GM15510 (cell line): ENCODE measurements around the gene NCBP3.

Source experiments
- POLR2A ChIP-seq: IDR thresholded peaks from 3 replicates; pipeline ENCODE4 v1.6.1; 2011; ENCODE audit warnings: borderline replicate concordance; ENCODE audit not compliant: insufficient read length; ENCODE audit errors: extremely low read depth

Gene NCBP3

DNA sequence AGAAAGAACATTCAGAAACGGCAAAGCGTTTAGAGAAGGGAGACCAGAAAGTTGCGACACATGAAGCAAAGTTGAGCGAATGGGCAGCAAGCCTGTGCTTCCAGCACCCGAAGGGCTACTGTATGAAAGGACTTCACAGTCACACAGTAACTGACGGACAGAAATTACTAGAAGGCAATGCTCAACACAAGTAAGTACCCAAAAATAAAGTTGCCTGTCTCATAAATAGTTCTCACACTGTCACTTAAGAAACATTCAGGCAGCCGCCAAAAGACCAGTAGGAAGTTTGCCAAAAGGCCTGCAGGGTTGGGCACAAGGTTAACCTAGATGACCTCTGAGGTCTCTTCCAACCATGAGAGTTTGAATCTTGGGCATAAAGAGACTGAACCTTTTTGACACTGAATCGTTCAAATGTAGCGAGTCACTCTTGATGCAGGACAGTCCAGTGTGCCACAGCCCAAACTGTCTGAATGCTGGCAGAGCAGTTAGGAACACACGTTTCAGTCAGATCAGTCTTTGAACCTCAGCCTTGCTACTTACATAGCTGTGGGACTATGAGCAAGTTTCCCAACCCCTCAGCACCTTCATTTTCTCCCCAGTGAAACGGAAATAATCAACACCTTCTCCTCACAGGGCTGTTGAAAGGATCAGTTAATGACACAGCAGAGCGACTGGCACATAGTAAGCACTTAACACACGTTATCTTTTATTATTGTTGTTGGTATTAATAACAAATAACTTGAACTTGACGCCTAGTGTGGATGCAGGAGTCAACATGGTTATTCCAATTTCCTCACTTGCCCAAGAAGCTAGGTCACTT, 10.4 kb downstream of the NCBP3 start:
- no peak for TF ChIP-seq POLR2A

DNA sequence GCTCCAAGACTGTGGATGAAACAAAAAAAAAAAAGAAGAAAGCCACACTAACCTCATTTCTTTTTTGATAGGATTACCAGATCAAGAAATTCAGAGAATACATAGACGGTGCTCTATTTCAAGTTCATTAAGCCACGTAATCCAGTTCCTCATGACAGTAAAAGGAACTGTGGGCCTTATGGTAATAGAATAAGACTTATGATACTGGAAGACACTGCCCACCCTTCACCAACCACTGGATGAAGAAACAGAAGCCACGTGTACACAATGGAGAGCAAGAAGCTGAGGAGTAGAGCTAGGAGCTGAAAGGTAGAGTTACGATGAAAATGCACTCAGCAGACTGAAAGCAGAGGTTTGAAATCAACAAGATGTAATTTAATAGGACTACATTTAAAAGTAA, 11.2 kb downstream of the NCBP3 start:
- TF ChIP-seq POLR2A = no peak

DNA sequence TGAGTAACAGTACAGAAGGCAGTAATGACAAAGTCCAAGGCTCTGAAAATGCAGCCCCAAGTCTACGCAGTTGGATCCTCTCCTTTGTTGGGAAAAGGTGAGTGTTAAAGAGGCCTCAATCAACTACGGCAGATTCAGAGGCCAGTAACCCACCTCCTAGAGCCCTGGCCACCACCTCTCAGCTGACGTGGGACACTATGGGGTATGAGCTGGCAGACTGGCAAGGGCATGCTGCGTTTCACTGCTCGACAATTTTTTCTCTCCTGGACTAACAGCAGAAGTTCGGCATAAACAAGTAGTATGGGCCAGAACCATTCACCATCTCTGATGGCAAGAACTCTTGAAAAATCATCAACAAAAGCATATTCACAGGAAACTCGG, 17.2 kb downstream of the NCBP3 start:
- TF ChIP-seq POLR2A = no peak

DNA sequence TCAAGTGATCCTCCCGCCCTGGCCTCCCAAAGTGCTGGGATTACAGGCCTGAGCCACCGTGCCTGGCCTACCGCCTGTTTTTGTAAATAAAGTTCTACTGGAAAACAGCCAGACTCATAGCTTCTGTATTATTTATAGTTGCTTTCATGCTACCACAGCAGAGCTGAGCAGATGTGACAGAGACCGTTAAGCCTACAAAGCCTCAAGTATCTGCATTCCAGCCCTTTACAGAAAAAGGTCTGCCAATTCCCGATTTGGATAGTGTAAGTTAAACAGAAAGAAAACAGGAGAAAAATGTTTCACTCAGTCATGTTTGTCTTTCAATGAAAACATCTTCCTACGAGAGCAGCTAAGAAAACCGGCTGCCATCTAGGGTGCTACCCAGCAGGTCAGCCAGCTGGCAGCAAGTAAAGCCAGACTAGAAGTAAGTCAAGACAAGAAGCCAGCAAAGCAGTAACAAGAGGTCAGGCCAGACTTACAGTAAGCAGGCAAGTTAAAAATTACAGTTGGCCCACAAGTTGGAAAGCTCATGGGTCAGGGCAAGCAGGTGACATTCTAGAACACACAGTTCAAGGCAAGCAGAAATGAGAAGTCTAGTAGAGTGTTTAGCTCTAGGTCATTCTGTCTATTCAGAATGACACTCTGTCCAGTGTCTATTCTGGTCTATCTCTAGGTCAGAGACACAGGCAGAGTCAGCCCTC, 17.7 kb downstream of the NCBP3 start:
- TF ChIP-seq POLR2A = no peak

DNA sequence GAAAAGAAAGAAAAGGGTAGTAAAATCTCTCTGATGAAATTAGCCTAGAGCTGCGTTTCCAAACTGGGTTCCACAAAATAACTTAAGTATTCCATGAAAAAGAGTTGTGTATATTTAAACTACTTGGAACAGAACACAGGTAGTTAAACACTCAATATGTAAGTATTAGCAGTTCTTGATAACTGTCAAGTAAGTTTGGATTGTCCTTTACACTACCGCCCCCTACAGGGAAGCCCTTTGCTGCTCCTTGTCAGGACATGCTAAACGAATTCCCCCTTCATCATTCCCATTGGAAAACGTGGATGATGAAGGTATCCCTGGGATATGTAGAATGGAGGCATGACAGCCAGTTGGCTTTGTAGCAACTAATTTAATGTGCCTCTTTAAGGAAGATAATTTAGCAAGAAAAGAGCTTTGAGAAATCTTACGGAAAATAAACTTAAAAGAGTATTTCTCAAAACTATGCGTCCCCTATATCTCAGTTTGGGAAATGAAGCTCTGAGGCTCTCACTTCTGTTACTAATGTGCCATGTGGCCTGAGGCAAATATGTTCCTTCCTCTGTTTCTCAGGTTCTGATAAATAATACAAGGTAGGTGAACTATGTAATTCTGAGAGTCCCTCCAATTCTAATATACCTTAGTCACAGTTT, 18.8 kb downstream of the NCBP3 start:
- no peak for TF ChIP-seq POLR2A

DNA sequence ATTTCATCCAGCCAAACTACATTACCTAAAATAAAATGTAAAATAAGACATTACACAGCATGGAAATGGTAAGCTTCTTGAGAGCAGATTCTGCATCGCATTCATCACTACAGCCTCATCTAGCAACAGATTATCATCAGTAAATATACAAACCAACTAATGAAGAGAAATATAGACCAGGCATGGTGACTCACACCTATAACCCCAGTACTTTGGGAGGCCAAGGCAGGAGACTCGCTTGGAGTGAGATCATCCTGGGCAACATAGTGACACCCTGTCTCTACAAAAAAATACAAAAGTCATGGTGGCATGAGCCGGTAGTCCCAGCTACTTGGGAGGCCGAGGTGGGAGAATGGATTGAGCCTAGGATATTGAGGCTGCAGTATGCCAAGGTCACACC, 19.9 kb downstream of the NCBP3 start:
- no peak for TF ChIP-seq POLR2A

DNA sequence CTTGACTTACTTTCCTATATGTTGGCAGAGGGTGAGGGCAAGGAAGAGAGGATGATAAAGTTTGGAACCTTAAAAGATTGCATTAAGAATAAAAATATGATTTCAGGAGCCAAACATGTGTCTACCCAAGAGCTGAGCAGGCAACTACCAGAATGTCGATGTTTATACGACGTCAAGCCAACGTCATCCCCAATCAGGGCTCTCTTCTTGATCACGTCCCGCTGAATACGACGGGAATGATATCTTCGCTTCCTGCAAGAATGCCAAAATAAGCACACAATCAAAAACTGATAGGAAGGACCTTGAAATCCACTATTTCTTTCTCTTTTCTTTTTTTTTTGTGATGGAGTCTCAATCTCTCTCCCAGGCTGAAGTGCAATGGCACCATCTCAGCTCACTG, 24.9 kb downstream of the NCBP3 start:
- TF ChIP-seq POLR2A = no peak

DNA sequence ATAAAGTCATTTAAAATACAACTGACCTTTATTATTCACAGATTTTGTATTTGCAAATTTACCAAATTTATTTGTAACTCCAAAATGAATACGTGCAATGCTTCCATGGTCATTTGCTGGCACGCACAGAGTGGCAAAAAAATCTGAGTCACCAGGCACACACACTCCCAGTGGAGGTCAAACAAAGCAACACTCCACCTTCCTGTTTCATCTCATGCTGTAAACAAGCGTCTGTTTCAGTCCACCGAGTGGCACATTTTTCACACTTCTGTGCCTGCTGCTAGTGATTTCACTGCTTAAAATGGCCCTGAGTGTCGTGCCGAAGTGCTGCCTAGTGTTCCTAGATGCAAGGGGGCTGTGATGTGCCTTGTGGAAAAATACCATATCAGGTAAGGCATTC, 27.3 kb downstream of the NCBP3 start:
- TF ChIP-seq POLR2A = no peak

DNA sequence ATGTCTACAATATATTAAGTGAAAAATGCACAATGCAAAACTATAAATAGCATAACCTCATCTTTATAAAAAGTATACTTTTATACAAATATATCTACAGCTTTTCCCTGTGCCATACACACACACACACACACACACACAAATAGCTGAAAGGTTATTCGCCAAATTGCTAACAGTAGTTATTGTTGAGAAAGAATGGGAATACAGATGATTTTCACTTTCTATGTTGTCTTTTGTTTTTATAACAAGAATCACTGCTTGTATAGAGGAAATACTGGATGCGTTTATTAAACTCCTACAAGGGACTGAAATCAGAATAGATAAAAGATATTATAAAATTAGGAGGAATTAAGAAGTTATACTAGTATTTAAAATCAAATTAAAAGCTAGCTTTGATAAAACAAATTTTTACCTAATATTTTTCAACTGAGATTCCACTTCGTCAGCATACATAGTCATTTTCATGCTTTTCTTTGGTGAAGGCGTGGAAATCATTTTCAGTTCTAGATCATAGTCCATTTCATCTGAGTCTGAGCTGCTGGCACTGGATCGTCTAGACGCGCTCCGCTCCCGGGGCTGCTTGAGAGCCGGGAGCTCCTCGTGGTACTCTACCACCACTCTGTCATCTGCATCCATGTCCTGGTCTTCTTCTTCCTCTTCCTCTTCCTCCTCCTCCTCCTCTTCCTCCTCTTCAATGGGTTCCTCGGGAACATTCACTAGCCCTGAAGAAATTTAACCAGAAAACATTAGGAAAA, 28.0 kb downstream of the NCBP3 start:
- TF ChIP-seq POLR2A = no peak

DNA sequence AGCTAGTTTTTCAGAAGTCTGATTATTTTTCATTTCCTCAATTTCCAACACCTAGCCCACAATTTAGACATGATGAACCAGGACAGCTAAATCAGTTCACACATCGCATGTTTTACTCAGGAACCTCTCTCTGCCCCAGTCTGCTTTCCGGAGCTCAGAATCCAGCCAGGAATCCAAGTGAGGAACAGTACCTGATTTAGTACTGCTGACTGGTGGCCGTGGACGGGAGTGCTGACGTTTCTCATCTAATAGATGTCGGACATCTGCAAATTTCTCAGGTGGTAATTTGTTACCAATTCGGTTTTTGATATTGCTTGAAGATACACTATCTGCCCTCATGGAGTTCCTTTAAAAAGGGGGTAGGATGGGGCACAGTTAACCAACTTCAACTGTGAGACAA, 30.1 kb downstream of the NCBP3 start:
- TF ChIP-seq POLR2A = no peak

DNA sequence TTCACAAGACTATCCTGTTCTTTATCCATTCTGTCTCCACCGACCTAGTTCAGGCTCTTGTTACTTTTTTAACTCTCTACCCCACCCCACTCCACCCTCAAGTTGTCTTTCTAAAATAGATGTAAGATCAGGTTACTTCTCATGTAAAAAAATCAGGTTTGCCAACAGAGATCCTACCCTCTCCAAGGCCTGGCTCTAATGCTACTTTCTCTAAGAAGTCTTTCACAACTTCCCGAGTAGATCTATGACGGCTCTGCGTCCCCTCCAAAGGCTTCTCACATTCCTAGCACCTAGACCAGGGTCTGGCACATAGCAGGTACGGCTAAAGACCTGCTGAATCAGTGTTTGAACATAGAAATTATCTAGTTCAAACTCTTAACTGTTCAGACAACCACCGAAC, 30.9 kb downstream of the NCBP3 start:
- TF ChIP-seq POLR2A = no peak

DNA sequence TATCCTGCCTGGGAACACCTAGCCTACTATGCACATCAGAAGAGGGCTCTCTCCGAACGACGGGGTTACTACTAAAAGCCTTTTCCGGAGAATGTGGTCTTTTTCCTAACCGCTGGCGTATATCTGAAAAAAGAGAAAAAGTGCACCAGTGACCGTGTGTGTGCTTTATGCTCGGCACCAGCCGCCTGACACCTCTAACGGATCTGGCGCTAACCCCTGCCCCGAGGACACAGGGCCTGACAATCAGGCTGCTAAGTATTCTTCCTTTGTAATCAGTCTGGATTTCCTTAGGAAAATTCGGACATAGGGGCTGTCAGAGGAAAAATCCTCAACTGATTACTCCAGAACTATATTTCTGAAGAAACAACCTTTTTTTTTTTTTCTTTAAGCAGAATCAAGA, 31.7 kb downstream of the NCBP3 start:
- TF ChIP-seq POLR2A = no peak

DNA sequence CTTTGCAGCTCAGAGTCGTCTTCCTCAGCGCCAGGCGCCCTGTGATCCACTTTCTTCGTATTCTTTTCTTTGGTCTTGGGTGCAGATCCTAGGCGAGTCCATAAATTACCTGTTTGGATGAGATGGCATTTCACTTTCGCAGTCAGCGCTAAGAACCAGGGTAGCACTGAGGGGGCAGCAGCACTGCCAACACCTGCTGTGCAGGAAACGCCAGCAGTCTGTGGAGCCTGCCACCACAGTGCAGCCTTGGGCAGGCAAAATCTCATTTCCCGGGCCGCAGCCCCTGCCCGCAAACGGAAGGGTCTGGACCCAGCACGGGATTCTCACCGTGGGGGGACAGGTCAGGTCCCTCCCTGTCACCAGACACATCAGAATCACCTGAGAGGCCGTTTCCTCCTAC, 32.9 kb downstream of the NCBP3 start:
- TF ChIP-seq POLR2A = no peak

DNA sequence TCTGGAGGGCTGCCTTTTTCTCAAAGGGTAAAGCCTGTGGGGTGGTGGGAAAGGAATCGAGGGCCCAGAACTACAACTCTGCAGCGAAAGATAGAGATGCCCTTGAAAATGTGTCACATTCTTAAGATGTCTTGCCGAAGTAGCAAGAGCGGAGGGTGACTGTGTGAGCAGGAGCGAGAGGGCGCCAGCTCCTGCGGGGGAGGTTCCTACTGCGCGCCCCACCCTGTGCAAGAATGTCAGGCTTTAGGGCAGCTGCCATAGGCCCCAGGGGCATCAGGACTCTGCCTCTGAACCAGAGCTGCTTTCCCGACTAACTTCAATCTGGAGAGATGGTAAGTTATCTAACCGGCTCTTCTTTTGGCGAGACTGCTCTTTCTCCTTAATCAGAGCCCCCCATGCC, 33.3 kb downstream of the NCBP3 start:
- no peak for TF ChIP-seq POLR2A

DNA sequence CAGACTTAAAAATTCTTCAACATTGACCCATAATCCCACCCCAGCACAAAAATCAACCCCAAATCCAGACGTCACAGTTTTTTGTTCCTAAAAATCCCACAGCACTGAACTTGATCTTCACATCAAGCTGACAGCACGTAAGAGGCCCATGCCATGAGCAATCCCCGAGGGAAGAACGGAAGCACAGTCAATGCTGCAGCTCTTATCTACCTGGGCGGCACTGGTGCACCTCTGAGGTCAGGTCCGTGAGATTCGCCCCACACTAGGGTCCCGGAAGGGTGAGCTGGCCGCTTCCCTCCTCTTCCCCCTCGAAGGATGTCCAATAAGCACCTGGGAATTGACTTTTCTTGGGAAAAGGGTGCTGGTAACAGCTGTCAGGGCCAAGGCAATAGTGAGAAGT, 33.8 kb downstream of the NCBP3 start:
- no peak for TF ChIP-seq POLR2A
